WI38 (cell line): Measurements from ENCODE around the gene CFAP46.

ENCODE experiments used
- H3K4me3 ChIP-seq: 2 replicates; pipeline ENCODE4 v1.5.1; 2011; ENCODE audit warnings: low read depth, mild to moderate bottlenecking, control low read depth, low read length
- TF ChIP-seq, protein P1 (sequence below): IDR thresholded peaks from 2 replicates; pipeline ENCODE4 v1.5.1; 2012; ENCODE audit warnings: low read depth, mild to moderate bottlenecking, control low read depth, low read length

Gene CFAP46

DNA sequence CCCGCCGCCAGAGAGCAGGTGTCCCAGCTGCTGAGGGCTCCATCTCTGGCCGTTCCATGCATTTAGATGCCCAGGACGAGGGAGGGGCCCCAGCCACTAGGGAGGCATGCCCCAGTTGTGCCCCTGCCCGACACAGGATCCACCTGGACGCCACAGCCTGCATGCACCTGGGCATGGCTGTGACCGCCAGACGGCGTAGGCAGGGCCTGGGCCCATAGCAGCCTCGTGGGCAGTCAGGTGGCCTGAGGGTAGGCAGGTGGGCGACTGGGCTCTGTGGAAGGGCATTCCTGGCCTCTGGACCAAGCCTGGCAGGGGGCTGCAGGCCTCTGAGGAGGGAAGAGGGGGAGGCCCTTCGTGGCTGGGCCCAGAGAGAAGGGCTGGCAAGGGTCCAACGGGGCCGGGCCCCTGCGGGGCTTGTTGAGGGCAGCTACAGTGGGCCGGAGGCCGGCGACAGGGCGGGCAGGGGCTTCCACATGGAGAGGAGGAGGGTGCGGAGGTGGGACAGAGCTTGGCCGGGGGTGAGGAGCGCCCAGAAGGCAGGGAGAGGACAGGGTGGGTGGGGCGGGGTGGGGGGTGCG, 80.4 kb downstream of the CFAP46 start:
- TF ChIP-seq, protein P1, sequence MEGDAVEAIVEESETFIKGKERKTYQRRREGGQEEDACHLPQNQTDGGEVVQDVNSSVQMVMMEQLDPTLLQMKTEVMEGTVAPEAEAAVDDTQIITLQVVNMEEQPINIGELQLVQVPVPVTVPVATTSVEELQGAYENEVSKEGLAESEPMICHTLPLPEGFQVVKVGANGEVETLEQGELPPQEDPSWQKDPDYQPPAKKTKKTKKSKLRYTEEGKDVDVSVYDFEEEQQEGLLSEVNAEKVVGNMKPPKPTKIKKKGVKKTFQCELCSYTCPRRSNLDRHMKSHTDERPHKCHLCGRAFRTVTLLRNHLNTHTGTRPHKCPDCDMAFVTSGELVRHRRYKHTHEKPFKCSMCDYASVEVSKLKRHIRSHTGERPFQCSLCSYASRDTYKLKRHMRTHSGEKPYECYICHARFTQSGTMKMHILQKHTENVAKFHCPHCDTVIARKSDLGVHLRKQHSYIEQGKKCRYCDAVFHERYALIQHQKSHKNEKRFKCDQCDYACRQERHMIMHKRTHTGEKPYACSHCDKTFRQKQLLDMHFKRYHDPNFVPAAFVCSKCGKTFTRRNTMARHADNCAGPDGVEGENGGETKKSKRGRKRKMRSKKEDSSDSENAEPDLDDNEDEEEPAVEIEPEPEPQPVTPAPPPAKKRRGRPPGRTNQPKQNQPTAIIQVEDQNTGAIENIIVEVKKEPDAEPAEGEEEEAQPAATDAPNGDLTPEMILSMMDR = no peak
- H3K4me3 ChIP-seq = no peak overlapping the region

- TF ChIP-seq, protein P1 = no peak
- H3K4me3 ChIP-seq = no peak overlapping the region
Observed at GRCh38 chr10:132861116-132861691, 81.2 kb downstream of the CFAP46 start.

DNA sequence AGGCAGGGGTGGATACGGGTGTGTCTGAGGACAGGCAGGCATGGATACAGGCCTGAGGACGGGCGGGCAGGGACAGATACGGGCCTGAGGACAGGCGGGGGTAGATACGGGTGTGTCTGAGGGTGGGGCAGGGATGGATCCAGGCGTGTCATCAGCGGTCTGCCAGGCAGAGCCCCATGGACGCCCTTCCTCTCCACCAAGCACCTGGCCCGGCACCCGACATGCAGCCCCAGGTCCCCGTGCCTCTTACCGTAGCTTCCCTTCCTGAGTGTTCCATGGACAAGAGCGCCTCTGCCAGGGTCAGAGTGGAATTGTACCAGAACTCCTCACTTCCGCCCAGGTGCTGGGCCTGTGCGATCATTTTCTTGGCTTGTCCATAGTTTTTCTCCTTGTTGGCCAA, 81.8 kb downstream of the CFAP46 start:
- TF ChIP-seq, protein P1 = no peak
- no peak overlapping the region for H3K4me3 ChIP-seq

GRCh38 chr10:132859084-132859855, 83.1 kb downstream of the CFAP46 start:
- TF ChIP-seq, protein P1 = no peak

GRCh38 chr10:132858121-132859081, 84.0 kb downstream of the CFAP46 start:
- TF ChIP-seq, protein P1 = no peak
- no peak overlapping the region for H3K4me3 ChIP-seq

More at GRCh38 chr10:132859084-132859855, 83.1 kb downstream of the CFAP46 start:
- no peak overlapping the region for H3K4me3 ChIP-seq

DNA sequence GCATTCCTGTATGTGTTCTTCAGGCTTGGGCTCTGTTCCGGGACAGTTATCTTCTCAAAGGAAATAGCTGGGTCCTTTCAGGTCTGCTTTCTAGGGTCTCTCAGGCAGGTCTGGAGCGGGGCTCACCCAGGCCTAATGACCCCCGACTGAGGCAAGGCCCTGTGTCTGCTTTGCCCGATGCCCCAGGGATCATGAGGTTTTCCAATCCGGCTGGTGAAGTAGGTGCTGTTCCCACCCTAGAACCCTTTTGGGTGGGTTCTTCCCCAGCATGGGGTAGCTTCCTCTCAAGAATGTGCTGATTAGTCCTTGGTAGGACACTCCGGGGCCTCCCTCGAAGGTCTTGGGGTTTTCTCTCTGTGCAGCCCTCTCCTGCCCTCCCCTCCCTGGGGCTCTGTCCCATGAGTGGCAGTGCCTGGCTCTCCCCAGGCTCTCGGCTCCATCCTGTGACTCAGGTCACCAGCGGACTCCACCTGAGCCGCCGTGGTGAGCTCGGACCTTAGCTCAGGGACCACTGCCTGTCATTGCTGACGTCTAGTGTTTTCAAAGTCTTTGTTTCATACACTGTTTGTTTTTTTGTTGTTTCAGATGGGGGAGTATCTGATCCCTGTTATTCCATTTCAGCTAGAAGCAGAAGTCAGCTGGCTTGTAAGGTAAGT, 85.4 kb downstream of the CFAP46 start:
- no peak overlapping the region for H3K4me3 ChIP-seq
- TF ChIP-seq, protein P1 = no peak
